Measurements from ENCODE around the gene ATP1B3.

DNA sequence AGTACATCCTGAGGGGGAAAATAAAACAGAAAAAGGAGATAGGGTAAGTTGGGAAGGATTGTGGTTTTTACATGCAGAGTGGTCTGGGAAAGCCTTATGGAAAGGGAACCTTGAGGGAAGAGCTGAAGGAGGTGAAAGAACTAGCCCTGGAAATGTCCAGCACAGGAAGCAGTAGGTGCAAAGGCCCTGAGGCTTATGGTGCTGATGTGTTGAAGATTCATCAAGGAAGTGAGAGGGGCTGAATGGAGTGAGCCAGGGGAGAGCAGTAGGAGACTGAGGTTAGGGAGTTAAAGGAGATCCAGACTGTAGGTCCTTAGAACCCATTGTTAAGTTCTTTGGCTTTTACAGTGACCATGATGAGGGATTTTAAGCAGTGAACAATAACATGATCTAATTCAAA is 33.0 kb downstream of the ATP1B3 start:
- TF ChIP-seq CTCF (IDR thresholded peaks at IDR 0.05; ENCODE audit: poor library complexity, severe bottlenecking), result no peak
- TF ChIP-seq TAF1 (IDR thresholded peaks at IDR 0.05; ENCODE audit: low read depth), result no peak
- TF ChIP-seq MXI1 (conservative IDR thresholded peaks at IDR 0.05; ENCODE audit: poor library complexity, severe bottlenecking), result no peak
- TF ChIP-seq RAD21 (conservative IDR thresholded peaks at IDR 0.05), result no peak
- TF ChIP-seq POLR2AphosphoS5 (IDR thresholded peaks at IDR 0.05), result no peak

Measured in neural cell (in vitro differentiated cells).